Transverse colon (tissue), 4 donors: ENCODE results near the gene DAAM1. TPM values are rescaled to one million over a fixed set of nuclear protein-coding genes. Genes with fewer than 3 reads are reported as not detected.

Experiments used
- DNase-seq: peaks from one replicate; pipeline ENCODE4 v3.0.0-alpha.2; 2019
- H3K27ac ChIP-seq, 4 donors: fragments of 200-600 bp; sonication (generic); 2 replicates each; pipeline ENCODE4 v1.5.1; 2016 to 2018; ENCODE audit warnings: inconsistent platforms in 4 of 4
- H3K27me3 ChIP-seq: fragments of 200-600 bp; sonication (generic); 2 replicates; pipeline ENCODE4 v1.5.1; 2017; ENCODE audit warnings: inconsistent platforms
- H3K36me3 ChIP-seq, 4 donors: fragments of 200-600 bp; sonication (generic); 2 replicates each; pipeline ENCODE4 v1.5.1; 2017 to 2019; ENCODE audit warnings: inconsistent platforms in 4 of 4
- H3K4me1 ChIP-seq, 4 donors: fragments of 200-600 bp; sonication (generic); 2 replicates each; pipeline ENCODE4 v1.5.1; 2017 to 2020; ENCODE audit warnings: inconsistent platforms in 4 of 4
- H3K4me3 ChIP-seq, 4 donors: fragments of 200-600 bp; sonication (generic); 1 replicate in 1 of 4; 2 replicates in 3 of 4; pipeline versions ENCODE4 v1.5.1 to v1.6.1; 2017 to 2019; ENCODE audit warnings: inconsistent platforms in 4 of 4
- H3K9me3 ChIP-seq, 2 donors: fragments of 200-600 bp; sonication (generic); 2 replicates each; pipeline ENCODE4 v1.5.1; 2017 to 2019; ENCODE audit warnings: inconsistent platforms in 2 of 2
- EP300 ChIP-seq: sonication (generic); formaldehyde crosslinking; IDR thresholded peaks from one replicate; pipeline ENCODE4 v1.6.1; 2017; ENCODE audit warnings: antibody characterized with exemption, low read depth
- POLR2A ChIP-seq: fragments of 450-650 bp; IDR thresholded peaks from one replicate; pipeline ENCODE4 v1.6.1; 2016; ENCODE audit warnings: antibody characterized with exemption, mild to moderate bottlenecking, moderate library complexity
- POLR2AphosphoS5 ChIP-seq, 3 donors: sonication (generic); formaldehyde crosslinking; IDR thresholded peaks; one replicate each; pipeline ENCODE4 v1.6.1; 2016; ENCODE audit warnings: antibody characterized with exemption in 3 of 3
- WGBS, 2 donors: methylation state at CpG; one replicate each; pipeline ENCODE4 v1.1.5; 2018; ENCODE audit warnings: low coverage in 1 of 2; 5-methylcytosine and 5-hydroxymethylcytosine counted together
- in situ Hi-C, 4 donors: fragments of 200-750 bp; cut with MboI; loops; one replicate each; pipeline versions ENCODE4 v1.15.0 to v1.15.1; 2017; ENCODE audit warnings: low sequenced_read_pairs in 3 of 4, low pct_ligation_motif_present in 1 of 4, low pct_unique_long_range_greater_than_20kb in 1 of 4
- intact Hi-C: fragments of 100-400 bp; cut with DNase I; formaldehyde crosslinking; loops from one replicate; pipeline ENCODE4 v1.15.1; 2023; ENCODE audit warnings: low total_unique reads
- total RNA-seq, 4 donors: library from RNA; depleted of rRNA; stranded (reverse); fragments of >200 nt; gene quantifications; one replicate each; pipeline ENCODE4 v1.1.0, GENCODE V29; 2016
- TF ChIP-seq, protein P1 (sequence below), 5 experiments: fragments of 200-600 bp in 3 of 5; fragments of 450-650 bp in 2 of 5; sonication (generic) in 3 of 5; IDR thresholded peaks; 1 replicate in 2 of 5; 2 replicates in 3 of 5; pipeline ENCODE4 v1.5.1; 2016 to 2017; ENCODE audit warnings: antibody characterized with exemption in 5 of 5, inconsistent platforms in 3 of 5, mild to moderate bottlenecking in 2 of 5, moderate library complexity in 1 of 5

Gene DAAM1
- total RNA-seq, 4 donors from 2014 or later, result 23.9 to 44.5 (median 42.8) TPM

DNA sequence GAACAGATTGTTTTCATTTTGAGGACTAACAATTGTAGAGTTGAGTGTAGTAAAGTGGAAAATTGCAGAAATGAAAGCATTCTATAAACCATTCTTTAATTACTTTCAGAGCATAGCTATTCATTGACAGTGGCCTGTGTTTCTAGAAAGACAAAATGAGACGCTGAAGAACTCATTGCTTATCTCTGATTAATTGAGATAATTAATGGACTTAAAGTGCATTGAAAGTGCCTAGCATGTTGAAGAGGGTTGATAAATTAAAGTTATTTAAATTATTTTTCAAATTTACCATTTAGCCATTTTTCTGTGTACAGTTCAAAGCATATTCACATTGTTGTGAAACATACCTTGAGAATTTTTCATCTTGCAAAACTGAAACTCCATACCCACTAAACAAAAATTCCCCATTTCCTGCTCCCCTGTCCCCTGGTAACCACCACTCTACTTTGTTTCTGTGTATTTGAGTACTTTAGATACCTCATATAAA is 57.4 kb downstream of the DAAM1 start:
- TF ChIP-seq POLR2A (no peak), POLR2AphosphoS5 (IDR thresholded peaks at IDR 0.05) (no peak), EP300 (no peak)
- TF ChIP-seq, protein P1, sequence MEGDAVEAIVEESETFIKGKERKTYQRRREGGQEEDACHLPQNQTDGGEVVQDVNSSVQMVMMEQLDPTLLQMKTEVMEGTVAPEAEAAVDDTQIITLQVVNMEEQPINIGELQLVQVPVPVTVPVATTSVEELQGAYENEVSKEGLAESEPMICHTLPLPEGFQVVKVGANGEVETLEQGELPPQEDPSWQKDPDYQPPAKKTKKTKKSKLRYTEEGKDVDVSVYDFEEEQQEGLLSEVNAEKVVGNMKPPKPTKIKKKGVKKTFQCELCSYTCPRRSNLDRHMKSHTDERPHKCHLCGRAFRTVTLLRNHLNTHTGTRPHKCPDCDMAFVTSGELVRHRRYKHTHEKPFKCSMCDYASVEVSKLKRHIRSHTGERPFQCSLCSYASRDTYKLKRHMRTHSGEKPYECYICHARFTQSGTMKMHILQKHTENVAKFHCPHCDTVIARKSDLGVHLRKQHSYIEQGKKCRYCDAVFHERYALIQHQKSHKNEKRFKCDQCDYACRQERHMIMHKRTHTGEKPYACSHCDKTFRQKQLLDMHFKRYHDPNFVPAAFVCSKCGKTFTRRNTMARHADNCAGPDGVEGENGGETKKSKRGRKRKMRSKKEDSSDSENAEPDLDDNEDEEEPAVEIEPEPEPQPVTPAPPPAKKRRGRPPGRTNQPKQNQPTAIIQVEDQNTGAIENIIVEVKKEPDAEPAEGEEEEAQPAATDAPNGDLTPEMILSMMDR (IDR thresholded peaks at IDR 0.05), result no peak
- H3K9me3 ChIP-seq, result no peaks in the 10 kb centered on the region
- no peak overlapping the region for H3K4me3 ChIP-seq
- H3K27me3 ChIP-seq, result no peaks in the 10 kb centered on the region
- intact Hi-C loops (no loop called here), in situ Hi-C loops (no loop called here)
- H3K4me1 ChIP-seq, result peaks cover 6 to 47% (median 11%) of the 10 kb centered on the region in 4 donors
- H3K27ac ChIP-seq, result no peak overlapping the region
- no peak for DNase-seq
- WGBS, 2 donors, result 76 to 81% methylated on average over 1 of the region's 1 CpG
- no peaks in the 10 kb centered on the region for H3K36me3 ChIP-seq

DNA sequence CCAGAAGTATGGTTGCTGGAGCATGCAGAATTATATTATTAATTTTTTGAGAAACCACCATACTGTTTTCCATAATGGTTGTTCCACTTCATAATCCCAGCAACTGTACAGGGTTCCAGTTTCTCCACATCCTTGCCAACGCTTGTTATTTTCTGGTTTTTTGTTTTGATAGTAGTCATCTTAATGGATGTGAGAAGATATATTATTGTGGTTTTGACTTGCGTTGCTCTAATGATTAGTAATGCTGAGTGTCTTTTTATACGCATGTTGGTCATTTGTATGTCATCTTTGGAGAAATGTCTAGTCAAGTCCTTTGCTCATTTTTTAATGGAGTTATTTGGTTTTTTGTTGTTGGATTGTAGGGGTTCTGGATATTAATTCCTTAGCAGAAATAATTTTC is 58.1 kb downstream of the DAAM1 start:
- no peaks in the 10 kb centered on the region for H3K36me3 ChIP-seq
- no peak overlapping the region for H3K4me3 ChIP-seq
- H3K27ac ChIP-seq, result no peak overlapping the region
- 90 to 91% methylated on average over 3 of the region's 3 CpGs for WGBS, 2 donors
- TF ChIP-seq, protein P1 (IDR thresholded peaks at IDR 0.05), result no peak
- TF ChIP-seq EP300, result no peak
- TF ChIP-seq POLR2A, result no peak
- no peak for TF ChIP-seq POLR2AphosphoS5 (IDR thresholded peaks at IDR 0.05)
- in situ Hi-C loops, result no loop called here
- no peaks in the 10 kb centered on the region for H3K9me3 ChIP-seq
- intact Hi-C loops, result no loop called here
- H3K4me1 ChIP-seq, result peaks cover 4 to 43% (median 10%) of the 10 kb centered on the region in 4 donors
- DNase-seq, result no peak
- no peaks in the 10 kb centered on the region for H3K27me3 ChIP-seq

DNA sequence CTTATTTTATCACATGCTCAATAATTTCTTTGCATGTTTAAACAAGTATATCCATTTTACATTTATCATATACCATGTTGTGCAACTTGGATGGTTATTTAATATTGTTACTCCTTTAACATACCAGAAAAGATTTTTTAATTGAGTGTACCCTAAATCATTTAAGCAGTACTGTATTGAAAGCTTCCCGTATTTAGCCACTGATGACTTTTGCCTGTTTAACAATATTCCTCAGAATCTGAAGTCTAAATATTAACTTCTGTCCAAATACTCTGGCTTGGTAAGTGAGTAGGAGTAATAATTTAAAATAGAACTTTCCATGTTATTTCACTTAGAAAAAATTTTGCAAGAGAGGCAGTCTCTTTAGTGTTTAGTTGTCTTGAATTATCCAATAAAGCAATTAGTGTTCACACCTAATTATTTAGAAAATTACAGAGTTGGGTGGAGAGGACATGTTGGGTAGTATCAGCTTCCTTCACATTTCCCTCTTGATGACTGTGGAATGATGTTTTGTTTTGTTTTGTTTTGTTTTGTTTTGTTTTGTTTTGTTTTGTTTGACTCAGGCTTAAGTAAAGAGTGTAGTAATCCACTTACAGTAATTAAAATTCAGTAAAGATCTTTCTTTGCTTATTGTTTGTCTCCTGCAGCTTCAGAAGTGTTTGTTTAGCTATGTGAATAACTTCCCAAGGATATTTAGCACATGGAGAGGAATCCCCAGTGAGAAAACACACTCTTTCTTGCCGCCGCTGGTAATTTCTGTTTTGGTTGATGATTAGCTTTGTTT is 59.5 kb downstream of the DAAM1 start:
- no peak overlapping the region for H3K4me3 ChIP-seq
- peaks cover 0 to 39% (median 10%) of the 10 kb centered on the region in 4 donors for H3K4me1 ChIP-seq
- no peaks in the 10 kb centered on the region for H3K27me3 ChIP-seq
- WGBS, 2 donors, result 53 to 61% methylated on average over 3 of the region's 3 CpGs
- TF ChIP-seq, protein P1 (IDR thresholded peaks at IDR 0.05), result no peak
- no peak for TF ChIP-seq EP300
- no peak for TF ChIP-seq POLR2A
- no peak for TF ChIP-seq POLR2AphosphoS5 (IDR thresholded peaks at IDR 0.05)
- intact Hi-C loops (no loop called here), in situ Hi-C loops (no loop called here)
- no peaks in the 10 kb centered on the region for H3K9me3 ChIP-seq
- no peak for DNase-seq
- H3K27ac ChIP-seq, result peak overlapping the region in 1 of 4 donors; percentile 32
- H3K36me3 ChIP-seq, result no peaks in the 10 kb centered on the region

DNA sequence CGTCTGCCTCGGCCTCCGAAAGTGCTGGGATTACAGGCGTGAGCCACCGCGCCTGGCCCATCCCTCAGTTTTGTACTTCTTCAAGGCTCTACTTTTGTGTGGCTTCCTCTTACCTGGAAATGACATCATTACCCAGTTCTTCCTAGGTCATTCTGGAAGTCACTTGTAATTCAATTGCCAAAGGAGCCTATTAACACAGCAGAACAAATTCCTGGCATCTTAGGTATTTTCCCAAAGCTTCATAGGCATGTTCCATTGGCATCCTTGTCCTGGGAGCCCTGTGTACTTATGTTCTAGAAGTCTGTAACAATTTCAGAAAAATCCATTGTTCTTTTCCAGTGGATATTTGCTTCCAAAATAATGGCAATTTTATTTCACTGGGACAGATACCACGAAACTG is 60.6 kb downstream of the DAAM1 start:
- no peak overlapping the region for H3K4me3 ChIP-seq
- in situ Hi-C loops, result no loop called here
- intact Hi-C loops, result no loop called here
- 86 to 97% methylated on average over 1 to 7 of the region's 7 CpGs for WGBS, 2 donors
- H3K36me3 ChIP-seq, result no peaks in the 10 kb centered on the region
- peaks cover 10 to 40% (median 17%) of the 10 kb centered on the region in 4 donors for H3K4me1 ChIP-seq
- H3K9me3 ChIP-seq, result no peaks in the 10 kb centered on the region
- no peaks in the 10 kb centered on the region for H3K27me3 ChIP-seq
- no peak for DNase-seq
- TF ChIP-seq POLR2A (no peak), EP300 (no peak), POLR2AphosphoS5 (IDR thresholded peaks at IDR 0.05) (no peak)
- TF ChIP-seq, protein P1 (IDR thresholded peaks at IDR 0.05), result no peak
- H3K27ac ChIP-seq, result no peak overlapping the region
